ENCODE results near the gene TUB. TPM values are rescaled to one million over a fixed set of nuclear protein-coding genes. Genes with fewer than 3 reads are reported as not detected.
A peak's percentile ranks its signal among the peaks of the same experiment; 100 is the strongest.

Gene TUB
- total RNA-seq, 2 experiments from 2014 or later = 0.05 to 0.08 TPM

GRCh38 chr11:8091721-8092120, 10.7 kb downstream of the TUB start:
- CTCF ChIA-PET = interaction anchor here (1.1 to 8.6 kb wide), 6 partner anchors 8 to 100 kb away, joined by 3 to 80 read pairs (median 24); no protein-coding TSS in a partner anchor
- POLR2A ChIA-PET = no interaction called here
- Mint-ChIP-seq H3K27ac (no peak overlapping the region), H3K27me3 (no peaks in the 10 kb centered on the region), H3K36me3 (ENCODE audit: low read depth) (no peaks in the 10 kb centered on the region), H3K4me3 (no peak overlapping the region), H3K4me1 (no peaks in the 10 kb centered on the region), H3K9me3 (no peaks in the 10 kb centered on the region)
- no peak for DNase-seq

GRCh38 chr11:8092587-8093424, 11.8 kb downstream of the TUB start:
- no peaks in the 10 kb centered on the region for H3K4me1 Mint-ChIP-seq
- ChIA-PET POLR2A (no interaction called here), CTCF (interaction anchor here (0.7 to 8.6 kb wide), 6 partner anchors 7 to 106 kb away, joined by 3 to 80 read pairs (median 23); partner anchors contain the start of gene EIF3F)
- H3K36me3 Mint-ChIP-seq (ENCODE audit: low read depth) = no peaks in the 10 kb centered on the region
- no peak overlapping the region for H3K27ac Mint-ChIP-seq
- H3K9me3 Mint-ChIP-seq = no peaks in the 10 kb centered on the region
- no peaks in the 10 kb centered on the region for H3K27me3 Mint-ChIP-seq
- peak; percentile 48 for DNase-seq
- no peak overlapping the region for H3K4me3 Mint-ChIP-seq

DNA sequence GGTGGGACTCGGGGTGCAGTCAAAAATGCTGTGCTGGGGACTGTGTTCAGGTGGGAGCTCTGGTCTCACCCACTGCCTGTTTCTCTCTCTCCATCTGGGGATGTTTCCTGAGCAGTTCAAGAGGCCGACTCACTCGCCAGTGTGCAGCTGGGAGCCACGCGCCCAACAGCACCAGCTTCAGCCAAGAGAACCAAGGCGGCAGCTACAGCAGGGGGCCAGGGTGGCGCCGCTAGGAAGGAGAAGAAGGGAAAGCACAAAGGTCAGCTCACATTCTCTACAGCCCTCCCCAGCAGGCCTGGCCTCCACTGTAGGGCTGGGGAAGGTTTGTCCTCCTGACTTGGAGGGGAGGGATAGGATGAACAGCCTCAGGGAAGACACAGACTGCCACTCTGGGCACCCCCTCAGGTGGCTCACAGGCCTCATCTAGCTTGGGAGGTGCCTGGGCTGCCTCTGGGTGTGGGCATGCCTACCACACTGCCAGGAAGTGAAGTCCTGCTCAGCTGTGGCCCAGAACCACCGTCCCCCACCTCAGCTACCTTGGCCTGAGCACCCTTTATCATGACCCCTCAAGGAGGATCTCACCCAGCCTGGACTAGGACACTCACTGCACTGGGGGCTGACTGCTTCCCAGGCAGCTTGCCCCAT, 13.0 kb downstream of the TUB start:
- Mint-ChIP-seq H3K27ac (no peak overlapping the region), H3K4me1 (no peaks in the 10 kb centered on the region), H3K27me3 (no peaks in the 10 kb centered on the region), H3K9me3 (no peaks in the 10 kb centered on the region), H3K4me3 (no peak overlapping the region), H3K36me3 (ENCODE audit: low read depth) (no peaks in the 10 kb centered on the region)
- peak; percentile 12 for DNase-seq
- POLR2A ChIA-PET = no interaction called here
- CTCF ChIA-PET = interaction anchor here (7.6 to 8.6 kb wide), 2 partner anchors 59 to 88 kb away, joined by 43 to 80 read pairs; no protein-coding TSS in a partner anchor

DNA sequence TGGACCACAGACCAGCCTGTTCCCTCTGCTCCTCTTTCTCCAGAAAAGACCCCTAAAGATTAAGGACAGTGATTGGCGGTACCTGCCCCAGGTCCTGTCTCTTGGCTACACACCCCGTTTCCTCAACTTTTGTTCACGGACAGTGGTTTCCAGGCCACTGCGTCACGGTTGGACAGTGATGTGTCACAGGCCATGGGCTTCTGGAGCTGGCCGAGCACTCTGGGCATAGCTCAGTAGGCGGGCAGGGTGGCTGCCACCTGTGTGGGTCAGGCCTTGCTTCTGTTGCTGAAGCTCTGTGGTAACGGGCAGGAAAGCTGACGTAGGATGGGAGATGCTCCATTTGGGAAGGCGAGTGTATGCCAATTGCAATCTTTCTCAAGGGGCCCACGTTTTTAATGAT, 13.6 kb downstream of the TUB start:
- POLR2A ChIA-PET = no interaction called here
- CTCF ChIA-PET = interaction anchor here (7.6 to 8.6 kb wide), 2 partner anchors 60 to 88 kb away, joined by 43 to 80 read pairs; no protein-coding TSS in a partner anchor

DNA sequence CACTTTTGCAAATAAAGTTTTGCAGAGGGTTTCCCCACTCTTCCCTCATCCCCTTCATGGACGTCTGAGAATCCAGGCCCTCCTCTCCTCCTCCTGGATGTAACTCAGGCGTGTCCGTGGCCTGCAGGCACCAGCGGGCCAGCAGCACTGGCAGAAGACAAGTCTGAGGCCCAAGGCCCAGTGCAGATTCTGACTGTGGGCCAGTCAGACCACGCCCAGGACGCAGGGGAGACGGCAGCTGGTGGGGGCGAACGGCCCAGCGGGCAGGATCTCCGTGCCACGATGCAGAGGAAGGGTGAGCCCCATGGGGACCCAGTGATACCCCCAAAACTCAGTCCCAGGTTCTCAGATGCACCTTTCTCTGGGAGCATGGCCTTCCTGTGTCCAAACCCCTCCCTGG, 14.4 kb downstream of the TUB start:
- peak; percentile 8 for DNase-seq
- Mint-ChIP-seq H3K9me3 (no peaks in the 10 kb centered on the region), H3K36me3 (ENCODE audit: low read depth) (no peaks in the 10 kb centered on the region), H3K27me3 (no peaks in the 10 kb centered on the region), H3K4me3 (no peak overlapping the region), H3K27ac (no peak overlapping the region), H3K4me1 (no peaks in the 10 kb centered on the region)
- CTCF ChIA-PET = interaction anchor here (7.6 kb wide), 1 partner anchor 61 kb away, joined by 43 read pairs; no protein-coding TSS in a partner anchor
- POLR2A ChIA-PET = no interaction called here

More for the DNA sequence above, 13.6 kb downstream of the TUB start:
- H3K4me3 Mint-ChIP-seq = no peak overlapping the region
- H3K36me3 Mint-ChIP-seq (ENCODE audit: low read depth) = no peaks in the 10 kb centered on the region
- H3K27ac Mint-ChIP-seq = no peak overlapping the region
- no peaks in the 10 kb centered on the region for H3K9me3 Mint-ChIP-seq
- no peaks in the 10 kb centered on the region for H3K27me3 Mint-ChIP-seq
- no peak for DNase-seq
- H3K4me1 Mint-ChIP-seq = no peaks in the 10 kb centered on the region

- POLR2A ChIA-PET = no interaction called here
- H3K27me3 Mint-ChIP-seq = no peaks in the 10 kb centered on the region
- DNase-seq = no peak
- H3K36me3 Mint-ChIP-seq (ENCODE audit: low read depth) = no peaks in the 10 kb centered on the region
- H3K4me3 Mint-ChIP-seq = no peak overlapping the region
- H3K4me1 Mint-ChIP-seq = no peaks in the 10 kb centered on the region
- H3K9me3 Mint-ChIP-seq = no peaks in the 10 kb centered on the region
- CTCF ChIA-PET = interaction anchor here (6.2 to 7.7 kb wide), 3 partner anchors 61 to 90 kb away, joined by 43 to 118 read pairs (median 69); no protein-coding TSS in a partner anchor
- no peak overlapping the region for H3K27ac Mint-ChIP-seq
Observed at GRCh38 chr11:8095806-8096522, 15.0 kb downstream of the TUB start.

DNA sequence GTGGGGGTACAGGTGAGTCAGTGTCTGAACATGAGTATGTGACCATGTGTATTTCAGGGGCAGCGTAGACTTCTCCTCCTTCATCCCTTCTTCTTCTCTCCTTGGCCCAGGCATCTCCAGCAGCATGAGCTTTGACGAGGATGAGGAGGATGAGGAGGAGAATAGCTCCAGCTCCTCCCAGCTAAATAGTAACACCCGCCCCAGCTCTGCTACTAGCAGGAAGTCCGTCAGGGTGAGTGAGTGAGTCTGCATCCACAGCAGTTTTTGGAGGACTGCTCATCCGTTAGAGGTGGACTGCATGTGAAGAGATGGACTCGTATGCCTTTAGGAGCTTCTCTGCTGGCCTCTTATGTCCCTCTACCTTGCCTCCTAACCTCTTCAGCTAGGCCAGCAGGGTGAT, 15.6 kb downstream of the TUB start:
- Mint-ChIP-seq H3K27me3 (no peaks in the 10 kb centered on the region), H3K4me1 (no peaks in the 10 kb centered on the region), H3K36me3 (ENCODE audit: low read depth) (no peaks in the 10 kb centered on the region), H3K27ac (no peak overlapping the region), H3K9me3 (no peaks in the 10 kb centered on the region), H3K4me3 (no peak overlapping the region)
- POLR2A ChIA-PET = no interaction called here
- CTCF ChIA-PET = interaction anchor here (1.3 to 7.7 kb wide), 3 partner anchors 64 to 110 kb away, joined by 3 to 118 read pairs (median 69); partner anchors contain the start of gene EIF3F
- DNase-seq = no peak

- Mint-ChIP-seq H3K9me3 (no peaks in the 10 kb centered on the region), H3K27me3 (no peaks in the 10 kb centered on the region), H3K27ac (no peak overlapping the region), H3K4me3 (no peak overlapping the region), H3K4me1 (no peaks in the 10 kb centered on the region), H3K36me3 (ENCODE audit: low read depth) (no peaks in the 10 kb centered on the region)
- no peak for DNase-seq
- POLR2A ChIA-PET = no interaction called here
- CTCF ChIA-PET = interaction anchor here (1.3 to 7.7 kb wide), 3 partner anchors 65 to 110 kb away, joined by 3 to 118 read pairs (median 69); partner anchors contain the start of gene EIF3F
Observed at GRCh38 chr11:8097062-8097461, 16.1 kb downstream of the TUB start.

DNA sequence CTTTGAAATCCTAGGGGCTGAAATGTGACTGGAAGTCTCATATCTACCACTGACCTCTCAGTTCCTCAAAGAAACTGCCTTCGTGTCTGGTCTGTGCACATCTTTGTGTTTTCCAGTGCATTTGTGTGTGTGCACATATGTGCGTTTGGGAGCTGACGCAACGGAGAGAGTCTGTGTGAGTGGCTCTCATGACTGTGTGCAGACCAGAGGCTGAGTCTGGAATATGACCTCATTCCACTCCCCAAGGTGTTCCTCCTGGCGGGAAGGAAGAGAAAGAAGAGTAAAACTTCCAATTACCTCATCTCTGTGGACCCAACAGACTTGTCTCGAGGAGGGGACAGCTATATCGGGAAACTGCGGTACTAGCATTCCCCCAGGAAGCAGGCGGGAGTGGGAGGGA, 16.5 kb downstream of the TUB start:
- no peak overlapping the region for H3K27ac Mint-ChIP-seq
- H3K4me3 Mint-ChIP-seq = no peak overlapping the region
- no peaks in the 10 kb centered on the region for H3K36me3 Mint-ChIP-seq (ENCODE audit: low read depth)
- no peaks in the 10 kb centered on the region for H3K4me1 Mint-ChIP-seq
- ChIA-PET POLR2A (no interaction called here), CTCF (interaction anchor here (1.3 to 7.7 kb wide), 5 partner anchors 31 to 111 kb away, joined by 3 to 118 read pairs (median 35); partner anchors contain the start of gene EIF3F)
- no peak for DNase-seq
- no peaks in the 10 kb centered on the region for H3K27me3 Mint-ChIP-seq
- no peaks in the 10 kb centered on the region for H3K9me3 Mint-ChIP-seq

GRCh38 chr11:8097926-8098325, 16.9 kb downstream of the TUB start:
- no peaks in the 10 kb centered on the region for H3K27me3 Mint-ChIP-seq
- no peaks in the 10 kb centered on the region for H3K36me3 Mint-ChIP-seq (ENCODE audit: low read depth)
- H3K9me3 Mint-ChIP-seq = no peaks in the 10 kb centered on the region
- no peaks in the 10 kb centered on the region for H3K4me1 Mint-ChIP-seq
- no peak overlapping the region for H3K4me3 Mint-ChIP-seq
- CTCF ChIA-PET = interaction anchor here (1.3 to 7.7 kb wide), 8 partner anchors 8 to 111 kb away, joined by 3 to 118 read pairs (median 24); partner anchors contain the start of gene EIF3F
- H3K27ac Mint-ChIP-seq = no peak overlapping the region
- DNase-seq = no peak
- POLR2A ChIA-PET = no interaction called here

DNA sequence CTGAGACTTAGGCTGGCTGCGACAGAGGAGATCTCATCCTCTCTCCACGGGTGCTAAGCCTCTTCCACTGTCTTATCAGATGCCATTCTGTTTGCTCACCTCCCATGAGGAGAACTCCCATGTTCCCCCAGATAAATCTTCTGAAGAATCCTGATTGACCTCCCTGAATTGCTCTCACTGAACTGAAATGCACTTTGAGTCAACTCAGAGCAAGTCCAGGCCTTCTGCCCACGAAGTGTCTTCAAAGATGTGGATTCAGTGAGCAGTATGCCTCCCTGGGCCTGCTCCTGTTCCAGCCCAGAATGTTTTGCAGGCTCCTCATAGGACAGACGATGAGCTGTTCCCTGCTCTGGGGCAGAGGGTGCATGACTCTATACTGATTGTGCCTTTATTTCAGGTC, 17.4 kb downstream of the TUB start:
- Mint-ChIP-seq H3K4me1 (no peaks in the 10 kb centered on the region), H3K9me3 (no peaks in the 10 kb centered on the region), H3K4me3 (no peak overlapping the region), H3K27me3 (no peaks in the 10 kb centered on the region), H3K27ac (no peak overlapping the region), H3K36me3 (ENCODE audit: low read depth) (no peaks in the 10 kb centered on the region)
- POLR2A ChIA-PET = no interaction called here
- CTCF ChIA-PET = interaction anchor here (1.1 to 7.7 kb wide), 19 partner anchors 9 to 441 kb away, joined by 3 to 118 read pairs (median 7); partner anchors contain the start of gene EIF3F
- DNase-seq = no peak

DNA sequence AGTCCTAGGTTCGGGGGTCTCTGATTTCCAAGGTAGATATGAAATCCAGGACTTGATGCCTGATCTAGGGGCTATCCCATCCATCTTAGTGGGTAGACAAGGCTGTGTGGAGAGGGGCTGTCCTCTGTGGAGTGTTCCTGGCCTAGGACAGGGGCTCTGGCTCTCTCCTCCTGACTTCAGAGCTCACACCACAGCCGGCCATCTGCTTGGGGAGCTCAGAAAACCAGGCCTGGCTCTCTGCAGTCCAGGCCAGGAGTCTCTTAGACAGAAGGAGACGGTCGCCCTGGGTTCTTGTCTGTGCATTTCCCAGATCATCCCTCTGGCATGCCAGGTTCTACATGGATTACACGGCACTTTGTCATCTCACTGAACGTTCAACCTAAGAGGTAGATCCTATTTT, 17.9 kb downstream of the TUB start:
- Mint-ChIP-seq H3K36me3 (ENCODE audit: low read depth) (no peaks in the 10 kb centered on the region), H3K9me3 (no peaks in the 10 kb centered on the region), H3K4me3 (no peak overlapping the region), H3K27me3 (no peaks in the 10 kb centered on the region), H3K27ac (no peak overlapping the region), H3K4me1 (no peaks in the 10 kb centered on the region)
- ChIA-PET CTCF (interaction anchor here (0.8 to 7.7 kb wide), 33 partner anchors 9 to 468 kb away, joined by 3 to 118 read pairs (median 4); partner anchors contain the start of genes EIF3F and NLRP10), POLR2A (no interaction called here)
- no peak for DNase-seq
